Hematopoietic multipotent progenitor cell treated with erythropoietin and hydrocortisone succinate and interleukin-3 and kit ligand, for 15 days (in vitro differentiated cells): ENCODE results near the gene GFER.
A peak's percentile ranks its signal among the peaks of the same experiment; 100 is the strongest.
"Not testable (repeated sequence)": the region's sequence is repeated elsewhere in the genome, so short reads cannot be mapped to it uniquely, and the experiment has no call there.

Source experiments
- DNase-seq: peaks from one replicate; pipeline ENCODE4 v3.0.0-alpha.2; 2015; ENCODE audit warnings: low spot score

GFER gene

GRCh38 chr16:1983544-1984346 is at the start of gene GFER:
Gene GFER, plus strand, starts transcription at chr16:1984193. Its CDS starts 26 bp downstream, at chr16:1984219.
- DNase-seq, result peak; percentile 76

- DNase-seq, result no peak
Observed at GRCh38 chr16:1936945-1937479, 47.0 kb upstream of the GFER start.

GRCh38 chr16:1938316-1938715 is 45.7 kb upstream of the GFER start:
- DNase-seq, result no peak

GRCh38 chr16:1938910-1939309 is 45.1 kb upstream of the GFER start:
- no peak for DNase-seq

GRCh38 chr16:1939833-1940232 is 44.2 kb upstream of the GFER start:
- DNase-seq, result not testable (repeated sequence)

- DNase-seq, result no peak
Observed at GRCh38 chr16:1940273-1941161, 43.5 kb upstream of the GFER start.

GRCh38 chr16:1941162-1942046 is 42.6 kb upstream of the GFER start:
- DNase-seq, result no peak

- no peak for DNase-seq
Observed at GRCh38 chr16:1942047-1942809, 41.8 kb upstream of the GFER start.

- peak; percentile 97 for DNase-seq
Observed at GRCh38 chr16:1942810-1943726, 40.9 kb upstream of the GFER start, which contains the start of gene MSRB1. Gene MSRB1, minus strand, starts transcription at chr16:1943199. Its CDS starts 43 bp downstream, at chr16:1943156.

GRCh38 chr16:1944612-1945199 is 39.3 kb upstream of the GFER start:
- DNase-seq, result no peak

GRCh38 chr16:1945559-1946391 is 38.2 kb upstream of the GFER start:
- no peak for DNase-seq

GRCh38 chr16:1946495-1947368 is 37.3 kb upstream of the GFER start:
- no peak for DNase-seq

- no peak for DNase-seq
Observed at GRCh38 chr16:1947369-1947670, 36.7 kb upstream of the GFER start.

- DNase-seq, result no peak
Observed at GRCh38 chr16:1949507-1949906, 34.5 kb upstream of the GFER start.

GRCh38 chr16:1950047-1950446 is 33.9 kb upstream of the GFER start:
- no peak for DNase-seq

- DNase-seq, result no peak
Observed at GRCh38 chr16:1950559-1950958, 33.4 kb upstream of the GFER start.

- DNase-seq, result no peak
Observed at GRCh38 chr16:1953734-1954133, 30.3 kb upstream of the GFER start.
